ENCODE results near the gene RPS6KA3. TPM values are rescaled to one million over a fixed set of nuclear protein-coding genes. Genes with fewer than 3 reads are reported as not detected.

The RPS6KA3 gene
- total RNA-seq, 1 experiment from 2014 or later: 9.2 TPM

DNA sequence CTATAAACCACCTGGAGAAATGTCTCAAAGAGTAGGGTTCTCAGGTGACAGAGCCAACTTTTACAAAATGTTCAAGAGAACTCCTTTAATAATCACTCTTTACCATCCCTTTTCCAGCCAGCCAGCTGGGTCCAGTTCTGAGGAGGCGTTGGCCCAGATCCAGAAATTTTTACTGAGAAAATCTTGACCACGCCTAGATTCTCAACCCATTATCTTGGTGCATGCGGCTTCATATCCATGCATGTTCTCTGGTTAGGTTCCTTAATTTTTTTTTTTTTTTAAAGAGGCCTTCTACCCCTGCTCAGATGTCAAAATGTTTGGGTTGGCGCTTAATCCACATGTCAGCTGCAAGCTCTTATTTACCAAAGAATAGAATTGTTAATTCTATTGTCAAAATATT, 138.0 kb downstream of the RPS6KA3 start:
- no peak overlapping the region for H2BK20ac ChIP-seq (ENCODE audit: low read depth, low read length, poor library complexity, severe bottlenecking)
- no peak overlapping the region for H3K18ac ChIP-seq (ENCODE audit: insufficient read length, low read depth, low read length)
- no peak overlapping the region for H3K4me2 ChIP-seq (ENCODE audit: insufficient read depth, insufficient read length, low read length)
- H2BK12ac ChIP-seq (ENCODE audit: insufficient read length, low read depth, low read length): no peak overlapping the region
- H3K27ac ChIP-seq (ENCODE audit: insufficient read length, low read depth, low read length): no peak overlapping the region
- no peak overlapping the region for H4K5ac ChIP-seq (ENCODE audit: insufficient read length, low read depth, low read length)
- DNase-seq: no peak
- TF ChIP-seq, protein P1, sequence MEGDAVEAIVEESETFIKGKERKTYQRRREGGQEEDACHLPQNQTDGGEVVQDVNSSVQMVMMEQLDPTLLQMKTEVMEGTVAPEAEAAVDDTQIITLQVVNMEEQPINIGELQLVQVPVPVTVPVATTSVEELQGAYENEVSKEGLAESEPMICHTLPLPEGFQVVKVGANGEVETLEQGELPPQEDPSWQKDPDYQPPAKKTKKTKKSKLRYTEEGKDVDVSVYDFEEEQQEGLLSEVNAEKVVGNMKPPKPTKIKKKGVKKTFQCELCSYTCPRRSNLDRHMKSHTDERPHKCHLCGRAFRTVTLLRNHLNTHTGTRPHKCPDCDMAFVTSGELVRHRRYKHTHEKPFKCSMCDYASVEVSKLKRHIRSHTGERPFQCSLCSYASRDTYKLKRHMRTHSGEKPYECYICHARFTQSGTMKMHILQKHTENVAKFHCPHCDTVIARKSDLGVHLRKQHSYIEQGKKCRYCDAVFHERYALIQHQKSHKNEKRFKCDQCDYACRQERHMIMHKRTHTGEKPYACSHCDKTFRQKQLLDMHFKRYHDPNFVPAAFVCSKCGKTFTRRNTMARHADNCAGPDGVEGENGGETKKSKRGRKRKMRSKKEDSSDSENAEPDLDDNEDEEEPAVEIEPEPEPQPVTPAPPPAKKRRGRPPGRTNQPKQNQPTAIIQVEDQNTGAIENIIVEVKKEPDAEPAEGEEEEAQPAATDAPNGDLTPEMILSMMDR (conservative IDR thresholded peaks at IDR 0.05): no peak
- no peaks in the 10 kb centered on the region for H3K23me2 ChIP-seq (ENCODE audit: insufficient read length, low read depth, low read length, poor library complexity, severe bottlenecking)
- no peak overlapping the region for H2BK15ac ChIP-seq (ENCODE audit: low read depth, low read length)
- Mint-ChIP-seq H3K9me3 (peaks cover 19 to 22% of the 10 kb centered on the region in 2 experiments), H3K36me3 (ENCODE audit: insufficient read depth in 1 of 3, low read depth in 3 of 3) (peaks cover 19 to 50% (median 45%) of the 10 kb centered on the region in 3 experiments; a peak in 6 of 7 replicates), H3K4me1 (no peaks in the 10 kb centered on the region), H3K27ac (no peak overlapping the region), H3K27me3 (ENCODE audit: low read depth) (no peaks in the 10 kb centered on the region), H3K4me3 (no peak overlapping the region)
- no peak overlapping the region for H2AK5ac ChIP-seq (ENCODE audit: insufficient read length, low read length)
- no peak overlapping the region for H3K4ac ChIP-seq (ENCODE audit: low read depth, low read length)
- H2AFZ ChIP-seq (ENCODE audit: low read length): no peak overlapping the region
- peaks cover 10% of the 10 kb centered on the region for H3K9me3 ChIP-seq (ENCODE audit: control insufficient read depth, low read depth, low read length)
- H4K20me1 ChIP-seq (ENCODE audit: control insufficient read depth, insufficient read depth, insufficient read length): no peaks in the 10 kb centered on the region
- H2BK5ac ChIP-seq (ENCODE audit: insufficient read length, low read length): no peak overlapping the region
- no peak overlapping the region for H4K91ac ChIP-seq (ENCODE audit: insufficient read length, low read depth, low read length)
- H3K4me1 ChIP-seq (ENCODE audit: insufficient read depth, low read length): no peaks in the 10 kb centered on the region
- no peak overlapping the region for H3K14ac ChIP-seq (ENCODE audit: insufficient read depth, low read length)
- H3K79me2 ChIP-seq (ENCODE audit: insufficient read depth, low read length): no peaks in the 10 kb centered on the region
- no peaks in the 10 kb centered on the region for H3K27me3 ChIP-seq (ENCODE audit: insufficient read depth, low read length)
- H4K8ac ChIP-seq (replicated peaks; ENCODE audit: insufficient read length, low read depth, low read length): no peak overlapping the region
- H3K56ac ChIP-seq (ENCODE audit: insufficient read length, low read depth, low read length): no peak overlapping the region
- WGBS (ENCODE audit: extremely low coverage, insufficient read length, low lambda C conversion rate): no CpG with 5 or more reads among the region's 4 CpGs
- H2BK120ac ChIP-seq (ENCODE audit: low read depth, low read length, poor library complexity, severe bottlenecking): no peak overlapping the region
- H3K79me1 ChIP-seq (ENCODE audit: insufficient read depth, low read depth, low read length, poor library complexity, severe bottlenecking): no peaks in the 10 kb centered on the region
- no peak overlapping the region for H3K23ac ChIP-seq (ENCODE audit: insufficient read length, low read depth, low read length)
- H3T11ph ChIP-seq (ENCODE audit: low read length): no peak overlapping the region
- H3K9ac ChIP-seq (ENCODE audit: extremely low read depth, insufficient read length, low read length): no peak overlapping the region
